A549 treated with CpdA at 1 μM for 4 hours (cell line): ENCODE data around the gene THOC2. TPM values are rescaled to one million over a fixed set of nuclear protein-coding genes. Genes with fewer than 3 reads are reported as not detected.

ENCODE experiments used
- total RNA-seq: library from RNA; stranded (reverse); fragments of 200-300 nt; extraction: Qiagen RNA extraction; gene quantifications from 5 replicates; pipeline ENCODE4 v1.2.3, GENCODE V29; 2022; ENCODE audit warnings: low read depth

THOC2 gene, protein sequence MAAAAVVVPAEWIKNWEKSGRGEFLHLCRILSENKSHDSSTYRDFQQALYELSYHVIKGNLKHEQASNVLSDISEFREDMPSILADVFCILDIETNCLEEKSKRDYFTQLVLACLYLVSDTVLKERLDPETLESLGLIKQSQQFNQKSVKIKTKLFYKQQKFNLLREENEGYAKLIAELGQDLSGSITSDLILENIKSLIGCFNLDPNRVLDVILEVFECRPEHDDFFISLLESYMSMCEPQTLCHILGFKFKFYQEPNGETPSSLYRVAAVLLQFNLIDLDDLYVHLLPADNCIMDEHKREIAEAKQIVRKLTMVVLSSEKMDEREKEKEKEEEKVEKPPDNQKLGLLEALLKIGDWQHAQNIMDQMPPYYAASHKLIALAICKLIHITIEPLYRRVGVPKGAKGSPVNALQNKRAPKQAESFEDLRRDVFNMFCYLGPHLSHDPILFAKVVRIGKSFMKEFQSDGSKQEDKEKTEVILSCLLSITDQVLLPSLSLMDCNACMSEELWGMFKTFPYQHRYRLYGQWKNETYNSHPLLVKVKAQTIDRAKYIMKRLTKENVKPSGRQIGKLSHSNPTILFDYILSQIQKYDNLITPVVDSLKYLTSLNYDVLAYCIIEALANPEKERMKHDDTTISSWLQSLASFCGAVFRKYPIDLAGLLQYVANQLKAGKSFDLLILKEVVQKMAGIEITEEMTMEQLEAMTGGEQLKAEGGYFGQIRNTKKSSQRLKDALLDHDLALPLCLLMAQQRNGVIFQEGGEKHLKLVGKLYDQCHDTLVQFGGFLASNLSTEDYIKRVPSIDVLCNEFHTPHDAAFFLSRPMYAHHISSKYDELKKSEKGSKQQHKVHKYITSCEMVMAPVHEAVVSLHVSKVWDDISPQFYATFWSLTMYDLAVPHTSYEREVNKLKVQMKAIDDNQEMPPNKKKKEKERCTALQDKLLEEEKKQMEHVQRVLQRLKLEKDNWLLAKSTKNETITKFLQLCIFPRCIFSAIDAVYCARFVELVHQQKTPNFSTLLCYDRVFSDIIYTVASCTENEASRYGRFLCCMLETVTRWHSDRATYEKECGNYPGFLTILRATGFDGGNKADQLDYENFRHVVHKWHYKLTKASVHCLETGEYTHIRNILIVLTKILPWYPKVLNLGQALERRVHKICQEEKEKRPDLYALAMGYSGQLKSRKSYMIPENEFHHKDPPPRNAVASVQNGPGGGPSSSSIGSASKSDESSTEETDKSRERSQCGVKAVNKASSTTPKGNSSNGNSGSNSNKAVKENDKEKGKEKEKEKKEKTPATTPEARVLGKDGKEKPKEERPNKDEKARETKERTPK (N-terminal part only)
- 33.8 to 44.0 TPM (median 36.6 TPM) in 5 replicates for total RNA-seq

DNA sequence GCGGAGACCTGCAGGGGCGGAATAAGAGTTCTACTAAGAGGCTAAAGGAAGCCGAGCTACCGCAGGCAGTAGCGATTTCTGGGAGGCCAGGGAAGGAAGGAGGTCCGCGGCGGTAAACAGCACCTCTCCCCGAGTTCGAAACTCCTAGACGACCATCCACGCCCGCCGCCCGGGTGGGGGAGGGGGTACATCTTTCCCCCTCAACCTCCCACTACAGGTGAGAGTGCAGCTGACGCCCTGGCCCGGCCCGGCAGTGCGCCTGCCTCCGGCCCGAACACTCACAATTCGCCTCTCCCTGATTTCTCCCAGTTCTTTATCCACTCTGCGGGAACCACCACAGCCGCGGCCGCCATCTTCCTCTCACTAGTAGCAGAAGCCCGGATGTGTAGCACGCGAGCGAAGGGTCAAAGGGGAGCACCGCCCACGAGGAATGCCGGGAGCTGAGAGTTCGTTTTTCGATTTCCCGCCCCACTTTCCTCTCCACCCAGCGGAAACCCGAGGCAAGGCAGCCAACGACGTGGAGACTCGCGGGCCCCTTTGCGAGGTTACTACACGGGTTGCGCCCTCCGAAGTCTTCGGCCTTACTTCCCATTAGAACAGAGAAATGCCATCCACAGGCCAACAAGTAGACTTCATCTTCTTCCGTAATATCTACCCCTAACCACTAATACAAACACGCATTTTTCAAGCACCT, at the start of gene THOC2:
THOC2 (minus strand) TSS at position 383 of the 694 bp plus-strand sequence; CDS start at position 353, 30 bp downstream.

Other genes starting within 250 kb of the THOC2 start
- gene XIAP, start 127.0 kb upstream of the THOC2 start, total RNA-seq, result 22.5 to 42.3 TPM (median 27.7 TPM) in 5 replicates
- gene STAG2, start 228.7 kb upstream of the THOC2 start, total RNA-seq, result 28.2 to 41.9 TPM (median 35.8 TPM) in 5 replicates